Esophagus muscularis mucosa (tissue), 4 donors: Measurements from ENCODE around the gene ANKRD13D. TPM values are rescaled to one million over a fixed set of nuclear protein-coding genes. Genes with fewer than 3 reads are reported as not detected.
"Not testable (repeated sequence)": the region's sequence is repeated elsewhere in the genome, so short reads cannot be mapped to it uniquely, and the experiment has no call there.

ENCODE experiments used
- DNase-seq: peaks from one replicate; pipeline ENCODE4 v3.0.0-alpha.2; 2017; ENCODE audit errors: extremely low spot score
- H3K27ac ChIP-seq, 4 donors: fragments of 200-600 bp; sonication (generic); replicated peaks in 1 of 4; 1 replicate in 3 of 4; 2 replicates in 1 of 4; pipeline ENCODE4 v1.5.1; 2016 to 2019; ENCODE audit warnings: mild to moderate bottlenecking in 1 of 4
- H3K27me3 ChIP-seq, 4 donors: fragments of 200-600 bp; sonication (generic); one replicate each; pipeline versions ENCODE4 v1.5.1 to v1.6.0; 2016 to 2019
- H3K36me3 ChIP-seq, 4 donors: fragments of 200-600 bp; sonication (generic); one replicate each; pipeline ENCODE4 v1.5.1; 2016 to 2019
- H3K4me1 ChIP-seq, 4 donors: fragments of 200-600 bp; sonication (generic); one replicate each; pipeline ENCODE4 v1.5.1; 2016 to 2019
- H3K4me3 ChIP-seq, 4 donors: fragments of 200-600 bp; sonication (generic); 1 replicate in 2 of 4; 2 replicates in 2 of 4; pipeline ENCODE4 v1.5.1; 2016 to 2019; ENCODE audit warnings: mild to moderate bottlenecking in 4 of 4, moderate library complexity in 1 of 4
- H3K9me3 ChIP-seq, 4 donors: fragments of 200-600 bp; sonication (generic); 1 replicate in 3 of 4; 2 replicates in 1 of 4; pipeline ENCODE4 v1.5.1; 2016 to 2019
- CTCF ChIP-seq, 3 experiments: fragments of 200-600 bp in 2 of 3; fragments of 450-650 bp in 1 of 3; sonication (generic) in 2 of 3; IDR thresholded peaks; one replicate each; pipeline ENCODE4 v1.5.1; 2017 to 2019; ENCODE audit warnings: antibody characterized with exemption in 3 of 3, mild to moderate bottlenecking in 2 of 3, moderate library complexity in 1 of 3
- EP300 ChIP-seq: sonication (generic); formaldehyde crosslinking; IDR thresholded peaks from one replicate; pipeline ENCODE4 v1.6.1; 2017; ENCODE audit warnings: antibody characterized with exemption
- POLR2A ChIP-seq: fragments of 450-650 bp; IDR thresholded peaks from one replicate; pipeline ENCODE4 v1.6.1; 2017; ENCODE audit warnings: antibody characterized with exemption, moderate library complexity, mild to moderate bottlenecking, low read depth
- POLR2AphosphoS5 ChIP-seq, 2 donors: sonication (generic); formaldehyde crosslinking; IDR thresholded peaks; one replicate each; pipeline ENCODE4 v1.6.1; 2017; ENCODE audit warnings: antibody characterized with exemption in 2 of 2
- WGBS: methylation state at CpG from one replicate; pipeline ENCODE4 v1.1.5; 2018; 5-methylcytosine and 5-hydroxymethylcytosine counted together
- intact Hi-C: fragments of 100-400 bp; cut with DNase I; formaldehyde crosslinking; loops from one replicate; pipeline ENCODE4 v1.15.1; 2023
- total RNA-seq, 4 donors: library from RNA; depleted of rRNA; stranded (reverse); fragments of >200 nt; gene quantifications; one replicate each; pipeline versions ENCODE4 v1.1.0 to v1.2.1, GENCODE V29; 2016

The ANKRD13D gene
- total RNA-seq, 4 donors from 2014 or later: 27.7 to 53.0 (median 39.5) TPM

GRCh38 chr11:67315325-67315909 lies 26.3 kb downstream of the ANKRD13D start:
- intact Hi-C loops: loop anchor here (5.0 kb wide), 1 partner anchor 233 kb away; no protein-coding TSS in a partner anchor
- no peaks in the 10 kb centered on the region for H3K27me3 ChIP-seq
- TF ChIP-seq CTCF (IDR thresholded peaks at IDR 0.05): no peak
- no peak for TF ChIP-seq EP300
- TF ChIP-seq POLR2AphosphoS5 (IDR thresholded peaks at IDR 0.05): no peak
- TF ChIP-seq POLR2A: no peak
- no peak for DNase-seq
- H3K27ac ChIP-seq: no peak overlapping the region
- H3K36me3 ChIP-seq: peaks cover 0 to 17% (median 11%) of the 10 kb centered on the region in 4 donors
- no peaks in the 10 kb centered on the region for H3K9me3 ChIP-seq
- no peak overlapping the region for H3K4me3 ChIP-seq
- 88% methylated on average over 9 of the region's 9 CpGs for WGBS
- H3K4me1 ChIP-seq: peaks cover 17 to 34% (median 29%) of the 10 kb centered on the region in 4 donors

- Histone ChIP-seq H3K4me3 (peak overlapping the region; percentile 73 to 94 (median 81)), H3K27ac (peak overlapping the region; percentile 89 to 95 (median 92)), H3K36me3 (peaks cover 0 to 3% (median 0%) of the 10 kb centered on the region in 4 donors), H3K27me3 (no peaks in the 10 kb centered on the region), H3K9me3 (no peaks in the 10 kb centered on the region), H3K4me1 (peaks cover 17 to 38% (median 32%) of the 10 kb centered on the region in 4 donors)
- WGBS: 0% methylated on average over 9 of the region's 10 CpGs
- no peak for TF ChIP-seq EP300
- no peak for TF ChIP-seq CTCF (IDR thresholded peaks at IDR 0.05)
- TF ChIP-seq POLR2A: no peak
- DNase-seq: no peak
- intact Hi-C loops: loop anchor here (1.0 to 5.0 kb wide), 3 partner anchors 51 to 235 kb away; partner anchors contain the start of gene GRK2
Observed at GRCh38 chr11:67316882-67317204, 27.7 kb downstream of the ANKRD13D start.

GRCh38 chr11:67317205-67317887 lies 28.2 kb downstream of the ANKRD13D start:
- peaks cover 0 to 6% (median 0%) of the 10 kb centered on the region in 4 donors for H3K36me3 ChIP-seq
- peak; percentile 99 for DNase-seq
- H3K4me3 ChIP-seq: peak overlapping the region; percentile 73 to 94 (median 81)
- H3K27me3 ChIP-seq: no peaks in the 10 kb centered on the region
- intact Hi-C loops: loop anchor here (1.0 to 5.0 kb wide), 3 partner anchors 51 to 235 kb away; partner anchors contain the start of gene GRK2
- 0% methylated on average over 5 of the region's 55 CpGs for WGBS
- no peaks in the 10 kb centered on the region for H3K9me3 ChIP-seq
- peak overlapping the region; percentile 89 to 95 (median 92) for H3K27ac ChIP-seq
- peaks cover 17 to 38% (median 32%) of the 10 kb centered on the region in 4 donors for H3K4me1 ChIP-seq
- peak; percentile 70 to 88 for TF ChIP-seq POLR2AphosphoS5 (IDR thresholded peaks at IDR 0.05)
- TF ChIP-seq POLR2A: no peak
- peak; percentile 92 to 99 (median 96) for TF ChIP-seq CTCF (IDR thresholded peaks at IDR 0.05)

GRCh38 chr11:67317888-67318555 lies 28.9 kb downstream of the ANKRD13D start:
- 0% methylated on average over 10 of the region's 53 CpGs for WGBS
- no peaks in the 10 kb centered on the region for H3K9me3 ChIP-seq
- H3K27me3 ChIP-seq: no peaks in the 10 kb centered on the region
- DNase-seq: no peak
- peaks cover 0 to 12% (median under 1%) of the 10 kb centered on the region in 4 donors for H3K36me3 ChIP-seq
- H3K27ac ChIP-seq: peak overlapping the region; percentile 89 to 95 (median 92)
- TF ChIP-seq POLR2AphosphoS5 (IDR thresholded peaks at IDR 0.05) (no peak), CTCF (IDR thresholded peaks at IDR 0.05) (no peak), EP300 (no peak), POLR2A (no peak)
- intact Hi-C loops: loop anchor here (1.0 to 5.0 kb wide), 3 partner anchors 52 to 236 kb away; partner anchors contain the start of gene GRK2
- H3K4me3 ChIP-seq: peak overlapping the region; percentile 73 to 94 (median 81)
- H3K4me1 ChIP-seq: peaks cover 17 to 38% (median 32%) of the 10 kb centered on the region in 4 donors

- not testable (repeated sequence) for H3K27ac ChIP-seq, H3K9me3 ChIP-seq, DNase-seq, H3K27me3 ChIP-seq
- H3K36me3 ChIP-seq: peaks cover 0 to 18% (median 4%) of the 10 kb centered on the region in 4 donors
- H3K4me3 ChIP-seq: peak overlapping the region; percentile 73 to 94 (median 81)
- intact Hi-C loops: loop anchor here (5.0 kb wide), 1 partner anchor 237 kb away; no protein-coding TSS in a partner anchor
- peaks cover 17 to 38% (median 32%) of the 10 kb centered on the region in 4 donors for H3K4me1 ChIP-seq
- 86% methylated on average over 12 of the region's 12 CpGs for WGBS
Observed at GRCh38 chr11:67318876-67319275, 29.8 kb downstream of the ANKRD13D start.
